MM.1S (cell line): ENCODE data around the gene MBD3L1.

Source experiments
- DNase-seq: peaks from one replicate; pipeline ENCODE4 v3.0.0-alpha.2; 2015
- H2AFZ ChIP-seq: fragments of 300-600 bp; sonication (generic); 2 replicates; pipeline ENCODE4 v1.6.0; 2016; ENCODE audit warnings: antibody characterized with exemption, low read length
- H3F3A ChIP-seq: fragments of 300-600 bp; sonication (generic); 2 replicates; pipeline ENCODE4 v1.6.1; 2016; ENCODE audit warnings: mild to moderate bottlenecking, antibody characterized with exemption, low read length, moderate library complexity, mixed read lengths; ENCODE audit not compliant: insufficient read depth
- H3K27ac ChIP-seq: fragments of 300-600 bp; sonication (generic); 2 replicates; pipeline ENCODE4 v1.5.1; 2016; ENCODE audit warnings: mild to moderate bottlenecking, low read length
- H3K27me3 ChIP-seq: fragments of 300-600 bp; sonication (generic); replicated peaks from 2 replicates; pipeline ENCODE4 v1.6.0; 2016; ENCODE audit warnings: low read length; ENCODE audit not compliant: insufficient read depth
- H3K36me3 ChIP-seq: fragments of 300-600 bp; sonication (generic); replicated peaks from 2 replicates; pipeline ENCODE4 v1.6.1; 2016; ENCODE audit warnings: mild to moderate bottlenecking, low read length, mixed read lengths; ENCODE audit not compliant: insufficient read depth
- H3K4me1 ChIP-seq: fragments of 300-600 bp; sonication (generic); 2 replicates; pipeline ENCODE4 v1.6.1; 2016; ENCODE audit warnings: low read length, mixed read lengths
- H3K4me2 ChIP-seq: fragments of 300-600 bp; sonication (generic); 2 replicates; pipeline ENCODE4 v1.6.0; 2016; ENCODE audit warnings: low read depth, low read length
- H3K4me3 ChIP-seq: fragments of 300-600 bp; sonication (generic); 2 replicates; pipeline ENCODE4 v1.5.1; 2016; ENCODE audit warnings: low read length, mixed read lengths
- H3K79me2 ChIP-seq: fragments of 300-600 bp; sonication (generic); 2 replicates; pipeline ENCODE4 v1.6.1; 2016; ENCODE audit warnings: mixed run types, low read length, mixed read lengths
- H3K9ac ChIP-seq: fragments of 300-600 bp; sonication (generic); 2 replicates; pipeline ENCODE4 v1.6.1; 2016; ENCODE audit warnings: low read length, mixed read lengths
- H3K9me2 ChIP-seq: fragments of 300-600 bp; sonication (generic); replicated peaks from 2 replicates; pipeline ENCODE4 v1.6.1; 2016; ENCODE audit warnings: mild to moderate bottlenecking, low read length, mixed read lengths; ENCODE audit not compliant: insufficient read depth
- H3K9me3 ChIP-seq: fragments of 300-600 bp; sonication (generic); replicated peaks from 2 replicates; pipeline ENCODE4 v1.6.1; 2016; ENCODE audit warnings: mild to moderate bottlenecking, low read length, mixed read lengths; ENCODE audit not compliant: insufficient read depth
- H4K20me1 ChIP-seq: fragments of 300-600 bp; sonication (generic); 2 replicates; pipeline ENCODE4 v1.6.1; 2016; ENCODE audit warnings: mild to moderate bottlenecking, low read length, moderate library complexity, mixed read lengths; ENCODE audit not compliant: insufficient read depth
- CTCF ChIP-seq: fragments of 300-600 bp; sonication (generic); IDR thresholded peaks from 2 replicates; pipeline ENCODE4 v1.5.1; 2016; ENCODE audit warnings: antibody characterized with exemption, low read length, mixed read lengths
- EZH2 ChIP-seq: fragments of 300-600 bp; sonication (generic); optimal IDR thresholded peaks from 2 replicates; pipeline ENCODE3; 2017; ENCODE audit warnings: low read depth, mild to moderate bottlenecking, antibody characterized with exemption, low read length, mixed read lengths
- EZH2phosphoT487 ChIP-seq: fragments of 300-600 bp; sonication (generic); IDR thresholded peaks from 2 replicates; pipeline ENCODE4 v1.6.1; 2018; ENCODE audit warnings: antibody characterized with exemption, low read length

The MBD3L1 gene

GRCh38 chr19:8831373-8831772, 804 bp upstream of the MBD3L1 start:
- Histone ChIP-seq H2AFZ (peak overlapping the region; percentile 90), H3K9me2 (no peaks in the 10 kb centered on the region), H3K27me3 (peaks cover 15% of the 10 kb centered on the region), H4K20me1 (no peaks in the 10 kb centered on the region), H3K79me2 (no peaks in the 10 kb centered on the region), H3K4me1 (no peaks in the 10 kb centered on the region), H3K4me3 (peak overlapping the region; percentile 86), H3K4me2 (peak overlapping the region; percentile 75), H3K27ac (no peak overlapping the region), H3K36me3 (no peaks in the 10 kb centered on the region), H3K9ac (peak overlapping the region; percentile 86; the same call in 1 of the 2 replicates), H3K9me3 (no peaks in the 10 kb centered on the region), H3F3A (no peaks in the 10 kb centered on the region)
- DNase-seq = no peak
- TF ChIP-seq CTCF (no peak), EZH2 (no peak), EZH2phosphoT487 (no peak)

GRCh38 chr19:8831832-8832131, 395 bp upstream of the MBD3L1 start:
- no peaks in the 10 kb centered on the region for H3F3A ChIP-seq
- no peaks in the 10 kb centered on the region for H3K4me1 ChIP-seq
- H3K9me3 ChIP-seq = no peaks in the 10 kb centered on the region
- H3K4me2 ChIP-seq = peak overlapping the region; percentile 75
- TF ChIP-seq EZH2phosphoT487 (no peak), EZH2 (no peak), CTCF (no peak)
- peak overlapping the region; percentile 90 for H2AFZ ChIP-seq
- H3K36me3 ChIP-seq = no peaks in the 10 kb centered on the region
- peak overlapping the region; percentile 86 for H3K9ac ChIP-seq
- no peak for DNase-seq
- no peaks in the 10 kb centered on the region for H4K20me1 ChIP-seq
- peak overlapping the region; percentile 91; the same call in 1 of the 2 replicates for H3K27ac ChIP-seq
- no peaks in the 10 kb centered on the region for H3K79me2 ChIP-seq
- no peaks in the 10 kb centered on the region for H3K9me2 ChIP-seq
- H3K27me3 ChIP-seq = peaks cover 18% of the 10 kb centered on the region
- peak overlapping the region; percentile 86 for H3K4me3 ChIP-seq

- Histone ChIP-seq H3K9me3 (no peaks in the 10 kb centered on the region), H3K36me3 (no peaks in the 10 kb centered on the region), H3K27me3 (peaks cover 44% of the 10 kb centered on the region), H4K20me1 (no peaks in the 10 kb centered on the region), H3F3A (no peaks in the 10 kb centered on the region), H3K4me1 (no peaks in the 10 kb centered on the region), H3K9me2 (no peaks in the 10 kb centered on the region), H3K9ac (no peak overlapping the region), H2AFZ (no peak overlapping the region), H3K27ac (no peak overlapping the region), H3K4me3 (no peak overlapping the region), H3K79me2 (no peaks in the 10 kb centered on the region), H3K4me2 (no peak overlapping the region)
- TF ChIP-seq EZH2 = no peak
- TF ChIP-seq EZH2phosphoT487 = no peak
- no peak for TF ChIP-seq CTCF
- DNase-seq = no peak
Measured at GRCh38 chr19:8835446-8835845, 3.3 kb downstream of the MBD3L1 start.

- Histone ChIP-seq H3K36me3 (no peaks in the 10 kb centered on the region), H3K27me3 (peaks cover 45% of the 10 kb centered on the region), H3K9ac (no peak overlapping the region), H3K27ac (no peak overlapping the region), H3K9me3 (no peaks in the 10 kb centered on the region), H3K4me3 (no peak overlapping the region), H3K9me2 (no peaks in the 10 kb centered on the region), H3F3A (no peaks in the 10 kb centered on the region), H3K79me2 (no peaks in the 10 kb centered on the region), H4K20me1 (no peaks in the 10 kb centered on the region), H3K4me2 (no peak overlapping the region), H3K4me1 (no peaks in the 10 kb centered on the region), H2AFZ (no peak overlapping the region)
- DNase-seq = no peak
- TF ChIP-seq EZH2 = no peak
- no peak for TF ChIP-seq CTCF
- TF ChIP-seq EZH2phosphoT487 = no peak
Measured at GRCh38 chr19:8835877-8836276, 3.7 kb downstream of the MBD3L1 start.
